ENCODE results near the gene THBS4.

Gene THBS4

GRCh38 chr5:80076131-80077050, 41.2 kb downstream of the THBS4 start:
- no peak overlapping the region for H3K4me3 ChIP-seq (ENCODE audit: low read length)
- H3K36me3 ChIP-seq (replicated peaks; ENCODE audit: insufficient read depth, low read length) = no peaks in the 10 kb centered on the region
- no peak for TF ChIP-seq CTCF (IDR thresholded peaks at IDR 0.05; ENCODE audit: low read length)
- no peak for TF ChIP-seq EZH2phosphoT487 (IDR thresholded peaks at IDR 0.05; ENCODE audit: low read length)
- no peak for TF ChIP-seq EZH2 (optimal IDR thresholded peaks at IDR 0.05; ENCODE audit: low read depth, low read length)
- no peaks in the 10 kb centered on the region for H3K9me3 ChIP-seq (replicated peaks; ENCODE audit: insufficient read depth, low read length)
- H3K9ac ChIP-seq (ENCODE audit: low read length) = no peak overlapping the region
- no peaks in the 10 kb centered on the region for H3K27me3 ChIP-seq (replicated peaks; ENCODE audit: insufficient read depth, low read length)
- H3F3A ChIP-seq (ENCODE audit: insufficient read depth, low read length) = no peaks in the 10 kb centered on the region
- no peaks in the 10 kb centered on the region for H4K20me1 ChIP-seq (ENCODE audit: insufficient read depth, low read length)
- no peaks in the 10 kb centered on the region for H3K79me2 ChIP-seq (ENCODE audit: low read length)
- H3K9me2 ChIP-seq (replicated peaks; ENCODE audit: insufficient read depth, low read length) = no peaks in the 10 kb centered on the region
- no peak overlapping the region for H2AFZ ChIP-seq (ENCODE audit: low read length)
- no peak overlapping the region for H3K4me2 ChIP-seq (ENCODE audit: low read depth, low read length)
- no peak for DNase-seq
- H3K27ac ChIP-seq (ENCODE audit: low read length) = no peak overlapping the region
- no peaks in the 10 kb centered on the region for H3K4me1 ChIP-seq (ENCODE audit: low read length)

GRCh38 chr5:80077051-80077714, 42.0 kb downstream of the THBS4 start:
- Histone ChIP-seq H3K9me3 (replicated peaks; ENCODE audit: insufficient read depth, low read length) (no peaks in the 10 kb centered on the region), H3F3A (ENCODE audit: insufficient read depth, low read length) (no peaks in the 10 kb centered on the region), H3K4me1 (ENCODE audit: low read length) (no peaks in the 10 kb centered on the region), H3K79me2 (ENCODE audit: low read length) (no peaks in the 10 kb centered on the region), H3K4me3 (ENCODE audit: low read length) (no peak overlapping the region), H3K27ac (ENCODE audit: low read length) (no peak overlapping the region), H3K9ac (ENCODE audit: low read length) (no peak overlapping the region), H3K36me3 (replicated peaks; ENCODE audit: insufficient read depth, low read length) (no peaks in the 10 kb centered on the region), H2AFZ (ENCODE audit: low read length) (no peak overlapping the region), H3K27me3 (replicated peaks; ENCODE audit: insufficient read depth, low read length) (no peaks in the 10 kb centered on the region), H3K4me2 (ENCODE audit: low read depth, low read length) (no peak overlapping the region), H4K20me1 (ENCODE audit: insufficient read depth, low read length) (no peaks in the 10 kb centered on the region), H3K9me2 (replicated peaks; ENCODE audit: insufficient read depth, low read length) (no peaks in the 10 kb centered on the region)
- TF ChIP-seq EZH2 (optimal IDR thresholded peaks at IDR 0.05; ENCODE audit: low read depth, low read length) (no peak), CTCF (IDR thresholded peaks at IDR 0.05; ENCODE audit: low read length) (no peak), EZH2phosphoT487 (IDR thresholded peaks at IDR 0.05; ENCODE audit: low read length) (no peak)
- DNase-seq = no peak

- Histone ChIP-seq H3K79me2 (ENCODE audit: low read length) (no peaks in the 10 kb centered on the region), H3K4me1 (ENCODE audit: low read length) (no peaks in the 10 kb centered on the region), H3K27ac (ENCODE audit: low read length) (no peak overlapping the region), H3K4me2 (ENCODE audit: low read depth, low read length) (no peak overlapping the region), H3K4me3 (ENCODE audit: low read length) (no peak overlapping the region), H3K9ac (ENCODE audit: low read length) (no peak overlapping the region), H3F3A (ENCODE audit: insufficient read depth, low read length) (no peaks in the 10 kb centered on the region), H3K9me3 (replicated peaks; ENCODE audit: insufficient read depth, low read length) (no peaks in the 10 kb centered on the region), H4K20me1 (ENCODE audit: insufficient read depth, low read length) (no peaks in the 10 kb centered on the region), H3K36me3 (replicated peaks; ENCODE audit: insufficient read depth, low read length) (no peaks in the 10 kb centered on the region), H2AFZ (ENCODE audit: low read length) (no peak overlapping the region), H3K27me3 (replicated peaks; ENCODE audit: insufficient read depth, low read length) (no peaks in the 10 kb centered on the region), H3K9me2 (replicated peaks; ENCODE audit: insufficient read depth, low read length) (no peaks in the 10 kb centered on the region)
- TF ChIP-seq EZH2 (optimal IDR thresholded peaks at IDR 0.05; ENCODE audit: low read depth, low read length) = no peak
- TF ChIP-seq CTCF (IDR thresholded peaks at IDR 0.05; ENCODE audit: low read length) = no peak
- no peak for TF ChIP-seq EZH2phosphoT487 (IDR thresholded peaks at IDR 0.05; ENCODE audit: low read length)
- DNase-seq = no peak
Measured at GRCh38 chr5:80078921-80079320, 43.8 kb downstream of the THBS4 start.
